RWPE2 (cell line): ENCODE data around the gene PSEN1.

Experiments
- ATAC-seq: fragments of 200-7000 bp; cut with Tn5 transposase; 3 replicates; pipeline ENCODE4 v1.9.1; 2021; ENCODE audit warnings: low read depth
- DNase-seq: peaks from one replicate; pipeline ENCODE4 v3.0.0-alpha.2; 2020; ENCODE audit warnings: low spot score
- H3K27ac ChIP-seq: fragments of 450-650 bp; 2 replicates; pipeline ENCODE4 v1.5.1; 2017; ENCODE audit warnings: mild to moderate bottlenecking; ENCODE audit not compliant: poor library complexity, severe bottlenecking
- H3K27me3 ChIP-seq: fragments of 250-450 bp; sonication (Bioruptor Pico); 2 replicates; pipeline ENCODE4 v1.5.1; 2021; ENCODE audit warnings: mild to moderate bottlenecking, moderate library complexity; ENCODE audit not compliant: insufficient read depth, poor library complexity, severe bottlenecking
- H3K36me3 ChIP-seq: fragments of 250-450 bp; sonication (Bioruptor Pico); 2 replicates; pipeline ENCODE4 v1.5.1; 2020; ENCODE audit warnings: low read depth, mild to moderate bottlenecking, moderate library complexity
- H3K4me1 ChIP-seq: fragments of 250-450 bp; sonication (Bioruptor Pico); 2 replicates; pipeline ENCODE4 v1.5.1; 2021; ENCODE audit warnings: mild to moderate bottlenecking, moderate library complexity; ENCODE audit not compliant: insufficient read depth, poor library complexity, severe bottlenecking
- H3K4me3 ChIP-seq: fragments of 250-450 bp; sonication (Bioruptor Pico); 2 replicates; pipeline ENCODE4 v1.5.1; 2021; ENCODE audit warnings: mild to moderate bottlenecking, moderate library complexity; ENCODE audit not compliant: severe bottlenecking
- H3K9me3 ChIP-seq: fragments of 250-450 bp; sonication (Bioruptor Pico); 2 replicates; pipeline ENCODE4 v1.5.1; 2021; ENCODE audit warnings: mild to moderate bottlenecking, moderate library complexity; ENCODE audit not compliant: severe bottlenecking
- CTCF ChIP-seq: fragments of 450-650 bp; IDR thresholded peaks from one replicate; pipeline ENCODE4 v1.5.1; 2017; ENCODE audit warnings: mild to moderate bottlenecking, moderate library complexity; ENCODE audit not compliant: poor library complexity, severe bottlenecking

The PSEN1 gene

GRCh38 chr14:73149753-73150152, 13.4 kb downstream of the PSEN1 start:
- Histone ChIP-seq H3K36me3 (peaks cover 74% of the 10 kb centered on the region), H3K27me3 (no peaks in the 10 kb centered on the region), H3K4me1 (peaks cover 15% of the 10 kb centered on the region), H3K4me3 (no peak overlapping the region), H3K9me3 (no peaks in the 10 kb centered on the region), H3K27ac (no peak overlapping the region)
- no peak for DNase-seq
- ATAC-seq = no peak
- no peak for TF ChIP-seq CTCF

- Histone ChIP-seq H3K36me3 (peaks cover 94% of the 10 kb centered on the region), H3K27ac (no peak overlapping the region), H3K9me3 (no peaks in the 10 kb centered on the region), H3K4me1 (no peaks in the 10 kb centered on the region), H3K4me3 (no peak overlapping the region), H3K27me3 (no peaks in the 10 kb centered on the region)
- ATAC-seq (no peak), DNase-seq (no peak)
- no peak for TF ChIP-seq CTCF
Measured at GRCh38 chr14:73153272-73153671, 17.0 kb downstream of the PSEN1 start.

- no peak overlapping the region for H3K4me3 ChIP-seq
- no peak overlapping the region for H3K27ac ChIP-seq
- no peaks in the 10 kb centered on the region for H3K27me3 ChIP-seq
- no peaks in the 10 kb centered on the region for H3K4me1 ChIP-seq
- H3K36me3 ChIP-seq = peaks cover 78% of the 10 kb centered on the region
- no peak for TF ChIP-seq CTCF
- no peaks in the 10 kb centered on the region for H3K9me3 ChIP-seq
- no peak for ATAC-seq
- no peak for DNase-seq
Measured at GRCh38 chr14:73162251-73162650, 25.9 kb downstream of the PSEN1 start.

GRCh38 chr14:73166399-73166798, 30.1 kb downstream of the PSEN1 start:
- ATAC-seq (peak; percentile 66), DNase-seq (no peak)
- Histone ChIP-seq H3K27ac (no peak overlapping the region), H3K4me3 (no peak overlapping the region), H3K4me1 (no peaks in the 10 kb centered on the region), H3K9me3 (no peaks in the 10 kb centered on the region), H3K27me3 (no peaks in the 10 kb centered on the region), H3K36me3 (peaks cover 67% of the 10 kb centered on the region)
- no peak for TF ChIP-seq CTCF

- Histone ChIP-seq H3K4me3 (no peak overlapping the region), H3K4me1 (no peaks in the 10 kb centered on the region), H3K9me3 (no peaks in the 10 kb centered on the region), H3K27me3 (no peaks in the 10 kb centered on the region), H3K27ac (no peak overlapping the region), H3K36me3 (peaks cover 72% of the 10 kb centered on the region)
- ATAC-seq = no peak
- TF ChIP-seq CTCF = no peak
- DNase-seq = no peak
Measured at GRCh38 chr14:73167727-73168126, 31.4 kb downstream of the PSEN1 start.
